Stimulated activated CD8-positive, alpha-beta memory T cell treated with anti-CD3 and anti-CD28 coated beads, Interleukin-12 subunit alpha, Interleukin-12 subunit beta, amount 100 ng/mL, for 4 hours (primary cell): Measurements from ENCODE around the gene TNNT3.
"Not testable (repeated sequence)": the region's sequence is repeated elsewhere in the genome, so short reads cannot be mapped to it uniquely, and the experiment has no call there.

Experiments
- DNase-seq: peaks from one replicate; pipeline ENCODE4 v3.0.0-alpha.2; 2020; ENCODE audit warnings: low read depth

The TNNT3 gene

DNA sequence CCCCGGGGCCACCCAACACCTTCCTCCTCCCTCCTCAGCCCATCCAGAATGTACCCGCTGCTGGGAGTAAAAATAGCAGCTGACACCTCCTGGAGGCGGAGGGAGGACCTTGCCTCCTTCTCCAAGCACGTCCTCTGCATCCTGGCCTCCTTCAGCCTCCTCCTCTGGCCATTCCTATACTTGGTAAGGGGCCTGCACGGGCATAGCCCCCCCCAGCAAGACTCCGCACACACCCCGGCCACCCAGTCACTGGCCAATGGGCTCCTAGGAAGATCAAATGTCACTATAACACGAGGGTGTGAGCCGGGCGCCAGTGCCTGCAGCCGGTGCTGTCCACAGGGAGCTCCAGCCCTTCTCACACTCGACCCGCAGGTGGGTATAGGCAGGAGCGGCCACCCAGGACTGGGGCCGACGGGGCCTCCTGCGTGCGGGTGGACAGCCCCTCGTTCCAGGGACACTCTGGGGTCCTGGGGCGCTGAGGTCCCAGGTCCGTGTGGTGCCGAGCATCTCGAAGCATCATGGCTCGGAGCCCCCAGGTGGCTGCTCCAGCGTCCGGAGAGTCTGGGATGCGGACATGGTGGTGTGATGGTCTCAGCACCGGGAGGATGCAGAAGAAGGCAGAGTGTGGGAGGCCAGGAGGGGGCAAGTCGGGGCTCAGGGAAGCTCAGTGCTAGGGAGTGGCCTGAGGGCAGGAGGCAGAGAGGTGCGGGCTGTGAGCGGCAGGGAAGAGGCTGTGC, at the start of gene TNNT3:
TSS of gene TNNT3 (plus strand) at position 313 of the 737 bp plus-strand sequence. CDS start 3,172 bp downstream, outside the sequence.
- no peak for DNase-seq

GRCh38 chr11:1870326-1870696, 49.2 kb upstream of the TNNT3 start:
- DNase-seq: no peak

DNA sequence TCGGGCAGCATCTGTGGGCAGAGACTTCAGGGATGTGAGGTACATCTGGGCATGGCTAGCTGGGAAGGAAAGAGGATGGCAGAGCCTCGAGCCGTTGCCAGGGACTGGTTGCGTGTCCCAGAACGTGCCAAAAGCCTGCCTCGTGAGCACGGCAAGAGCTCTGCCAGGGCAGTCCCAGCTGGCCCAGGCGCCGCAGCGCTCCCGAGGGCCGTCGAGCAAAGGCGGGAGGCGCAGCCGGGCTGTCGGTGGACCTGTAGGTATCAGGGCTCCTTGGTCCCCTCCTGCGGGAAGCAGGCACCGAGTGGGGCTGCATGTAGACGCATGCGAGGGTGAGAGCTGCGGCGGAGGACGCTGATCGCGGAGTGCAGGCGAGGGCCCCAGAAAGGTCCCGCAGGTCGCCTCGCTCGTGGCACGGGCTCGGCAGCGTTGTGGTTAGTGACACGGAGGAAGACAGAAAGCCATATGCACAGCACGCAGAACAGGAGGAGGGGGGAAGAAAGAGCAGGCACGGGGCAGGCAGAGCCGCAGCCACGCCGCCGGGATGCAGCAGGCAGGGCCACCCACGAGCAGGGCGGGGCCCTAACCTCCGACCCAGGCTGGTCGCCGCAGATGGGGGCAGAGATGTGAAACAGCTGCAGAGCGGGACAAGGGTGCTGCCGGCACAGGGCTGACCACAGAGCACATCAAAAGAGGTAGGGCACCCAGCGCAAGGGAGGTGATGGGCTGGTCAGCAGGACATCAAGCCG, 48.6 kb upstream of the TNNT3 start:
- DNase-seq: no peak

DNA sequence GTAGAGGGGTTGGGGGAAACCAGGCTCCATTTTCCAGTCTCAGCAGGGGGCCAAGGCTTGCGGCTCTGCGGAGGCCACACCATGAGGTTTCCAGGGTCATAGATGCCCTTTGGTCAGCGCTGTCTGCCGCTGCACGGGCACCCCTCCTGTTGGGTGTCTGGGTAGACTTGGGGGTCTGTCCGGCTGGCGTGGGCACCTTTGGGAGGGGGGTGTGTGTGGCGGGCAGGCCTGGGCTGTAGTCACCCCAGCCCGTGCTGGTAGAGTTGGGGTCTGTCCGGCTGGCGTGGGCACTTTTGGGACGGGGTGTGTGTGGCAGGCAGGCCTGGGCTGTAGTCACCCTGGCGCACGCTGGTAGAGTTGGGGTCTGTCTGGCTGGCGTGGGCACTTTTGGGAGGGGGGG, 48.0 kb upstream of the TNNT3 start:
- no peak for DNase-seq

- no peak for DNase-seq
These were observed 47.1 kb upstream of the TNNT3 start for GRCh38 chr11:1872267-1872985.

- DNase-seq: no peak
These were observed 46.3 kb upstream of the TNNT3 start for GRCh38 chr11:1873048-1873812.

GRCh38 chr11:1873813-1874150, 45.7 kb upstream of the TNNT3 start:
- not testable (repeated sequence) for DNase-seq

GRCh38 chr11:1874441-1875092, 44.9 kb upstream of the TNNT3 start:
- DNase-seq: not testable (repeated sequence)

- no peak for DNase-seq
These were observed 44.2 kb upstream of the TNNT3 start for GRCh38 chr11:1875093-1875850.

DNA sequence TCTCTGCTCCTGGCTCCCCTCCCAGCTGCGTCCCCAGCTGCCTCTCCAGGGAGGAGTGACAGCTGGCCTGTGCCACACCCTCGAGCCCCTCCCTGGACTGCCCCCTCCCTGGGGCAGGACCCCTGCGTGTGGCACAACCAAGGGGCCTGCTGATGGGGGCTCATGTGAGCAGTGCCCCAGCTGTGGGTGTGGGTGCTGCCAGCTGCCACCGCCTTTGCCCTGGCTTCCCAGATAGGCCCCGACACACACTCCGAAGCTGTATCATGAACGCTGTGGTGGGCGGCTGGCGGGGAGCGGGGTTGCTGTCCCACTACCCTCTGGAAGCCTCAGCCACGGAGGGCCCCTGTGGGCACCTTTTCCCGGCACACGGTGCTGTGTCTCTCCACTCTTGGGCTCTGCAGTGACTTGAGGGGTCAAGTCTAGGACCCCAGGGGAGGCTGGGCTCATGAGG, 43.6 kb upstream of the TNNT3 start:
- DNase-seq: not testable (repeated sequence)

GRCh38 chr11:1876361-1877063, 43.0 kb upstream of the TNNT3 start:
- no peak for DNase-seq

GRCh38 chr11:1877211-1878136, 42.0 kb upstream of the TNNT3 start:
- no peak for DNase-seq

GRCh38 chr11:1878137-1879031, 41.1 kb upstream of the TNNT3 start:
- DNase-seq: no peak

GRCh38 chr11:1879342-1879940, 40.1 kb upstream of the TNNT3 start:
- no peak for DNase-seq

- DNase-seq: no peak
These were observed 39.4 kb upstream of the TNNT3 start for GRCh38 chr11:1879941-1880720.

- DNase-seq: no peak
These were observed 38.6 kb upstream of the TNNT3 start for GRCh38 chr11:1880746-1881441.
